ENCODE data around the gene GALNT5.

- no peak for TF ChIP-seq CTCF (IDR thresholded peaks at IDR 0.05)
- no peak for TF ChIP-seq ZFX (IDR thresholded peaks at IDR 0.05; ENCODE audit: borderline replicate concordance)
Observed at GRCh38 chr2:157255746-157256145, 1.8 kb upstream of the GALNT5 start.

Measured in 22Rv1 (cell line).